Measurements from ENCODE around the gene TENT4B.
"Not testable (repeated sequence)": the region's sequence is repeated elsewhere in the genome, so short reads cannot be mapped to it uniquely, and the experiment has no call there.

TENT4B gene

DNA sequence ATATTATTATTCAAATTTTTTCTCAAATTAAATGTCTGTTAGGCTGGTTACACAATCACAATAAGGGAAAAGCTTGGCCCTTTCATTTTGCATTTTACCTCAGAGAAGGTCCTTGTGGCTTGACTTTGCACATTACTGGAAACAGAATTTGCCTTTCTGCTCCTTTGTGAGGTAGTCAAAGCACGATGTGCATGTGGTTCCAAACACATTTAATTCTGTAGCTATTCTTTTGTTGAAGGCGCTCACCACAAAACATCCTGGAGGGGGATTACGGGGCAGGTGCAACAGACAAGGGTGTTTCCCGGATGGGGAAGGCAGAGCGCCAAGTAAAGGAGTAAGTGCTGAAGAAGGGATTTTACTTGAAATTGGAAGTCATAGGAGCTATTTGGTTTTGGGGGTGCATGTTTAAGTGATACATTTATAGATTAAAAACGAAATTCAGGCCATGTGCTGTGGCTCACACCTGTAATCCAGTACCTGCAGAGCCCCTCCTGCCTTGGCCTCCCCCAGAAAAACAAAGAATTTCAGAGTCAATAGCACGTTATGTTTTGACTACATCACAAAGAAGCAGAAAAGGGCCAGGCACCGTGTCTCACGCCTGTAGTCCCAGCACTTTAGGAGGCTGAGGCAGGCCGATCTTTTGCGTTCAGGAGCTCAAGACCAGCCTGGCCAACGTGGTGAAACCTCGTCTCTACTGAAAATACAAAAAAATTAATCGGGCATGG lies 31.2 kb upstream of the TENT4B start:
- Histone ChIP-seq H3K27ac (no peak overlapping the region), H3K4me3 (ENCODE audit: low read depth in 1 of 2, low read length in 1 of 2) (no peak overlapping the region), H3K36me3 (no peaks in the 10 kb centered on the region), H3K27me3 (no peaks in the 10 kb centered on the region), H3K4me1 (ENCODE audit: control insufficient read depth in 1 of 2, insufficient read depth in 1 of 2, low read depth in 1 of 2, low read length in 1 of 2) (no peaks in the 10 kb centered on the region), H3K9me3 (no peaks in the 10 kb centered on the region)
- TF ChIP-seq, protein P1, sequence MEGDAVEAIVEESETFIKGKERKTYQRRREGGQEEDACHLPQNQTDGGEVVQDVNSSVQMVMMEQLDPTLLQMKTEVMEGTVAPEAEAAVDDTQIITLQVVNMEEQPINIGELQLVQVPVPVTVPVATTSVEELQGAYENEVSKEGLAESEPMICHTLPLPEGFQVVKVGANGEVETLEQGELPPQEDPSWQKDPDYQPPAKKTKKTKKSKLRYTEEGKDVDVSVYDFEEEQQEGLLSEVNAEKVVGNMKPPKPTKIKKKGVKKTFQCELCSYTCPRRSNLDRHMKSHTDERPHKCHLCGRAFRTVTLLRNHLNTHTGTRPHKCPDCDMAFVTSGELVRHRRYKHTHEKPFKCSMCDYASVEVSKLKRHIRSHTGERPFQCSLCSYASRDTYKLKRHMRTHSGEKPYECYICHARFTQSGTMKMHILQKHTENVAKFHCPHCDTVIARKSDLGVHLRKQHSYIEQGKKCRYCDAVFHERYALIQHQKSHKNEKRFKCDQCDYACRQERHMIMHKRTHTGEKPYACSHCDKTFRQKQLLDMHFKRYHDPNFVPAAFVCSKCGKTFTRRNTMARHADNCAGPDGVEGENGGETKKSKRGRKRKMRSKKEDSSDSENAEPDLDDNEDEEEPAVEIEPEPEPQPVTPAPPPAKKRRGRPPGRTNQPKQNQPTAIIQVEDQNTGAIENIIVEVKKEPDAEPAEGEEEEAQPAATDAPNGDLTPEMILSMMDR (IDR thresholded peaks at IDR 0.05) = no peak

- H3K4me3 ChIP-seq (ENCODE audit: low read depth in 1 of 2, low read length in 1 of 2) = no peak overlapping the region
- H3K36me3 ChIP-seq = no peaks in the 10 kb centered on the region
- no peaks in the 10 kb centered on the region for H3K27me3 ChIP-seq
- H3K4me1 ChIP-seq (ENCODE audit: control insufficient read depth in 1 of 2, insufficient read depth in 1 of 2, low read depth in 1 of 2, low read length in 1 of 2) = no peaks in the 10 kb centered on the region
- no peaks in the 10 kb centered on the region for H3K9me3 ChIP-seq
- H3K27ac ChIP-seq = no peak overlapping the region
- TF ChIP-seq, protein P1 (IDR thresholded peaks at IDR 0.05) = no peak
Observed at GRCh38 chr16:50123417-50123816, 29.7 kb upstream of the TENT4B start.

- Histone ChIP-seq H3K9me3 (no peaks in the 10 kb centered on the region), H3K4me3 (ENCODE audit: low read depth in 1 of 2, low read length in 1 of 2) (no peak overlapping the region), H3K36me3 (no peaks in the 10 kb centered on the region), H3K27me3 (no peaks in the 10 kb centered on the region), H3K27ac (no peak overlapping the region), H3K4me1 (ENCODE audit: control insufficient read depth in 1 of 2, insufficient read depth in 1 of 2, low read depth in 1 of 2, low read length in 1 of 2) (no peaks in the 10 kb centered on the region)
- TF ChIP-seq, protein P1 (IDR thresholded peaks at IDR 0.05) = no peak
Observed at GRCh38 chr16:50124769-50125168, 28.3 kb upstream of the TENT4B start.

DNA sequence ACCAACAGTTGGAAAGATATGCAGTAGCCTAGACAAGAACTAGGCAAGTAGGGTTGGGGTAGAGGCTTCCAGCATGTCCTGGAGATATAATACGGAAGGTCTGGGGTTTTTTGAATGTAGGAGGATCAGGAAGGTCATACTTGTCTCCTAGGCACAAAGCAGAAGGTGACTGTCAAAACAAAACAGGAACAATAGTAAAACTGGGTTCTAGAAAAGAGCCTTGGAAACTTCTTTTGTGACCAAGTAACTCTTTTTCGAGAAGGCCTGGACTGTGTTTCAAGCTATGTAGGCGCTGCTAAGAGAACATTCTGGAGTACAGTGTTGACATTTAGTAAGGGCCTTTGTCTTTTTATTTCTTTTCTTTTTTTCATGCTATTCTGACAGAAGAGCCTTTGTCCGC lies 26.9 kb upstream of the TENT4B start:
- Histone ChIP-seq H3K4me3 (ENCODE audit: low read depth in 1 of 2, low read length in 1 of 2) (no peak overlapping the region), H3K9me3 (no peaks in the 10 kb centered on the region), H3K4me1 (ENCODE audit: control insufficient read depth in 1 of 2, insufficient read depth in 1 of 2, low read depth in 1 of 2, low read length in 1 of 2) (no peaks in the 10 kb centered on the region), H3K36me3 (no peaks in the 10 kb centered on the region), H3K27me3 (no peaks in the 10 kb centered on the region), H3K27ac (no peak overlapping the region)
- TF ChIP-seq, protein P1 (IDR thresholded peaks at IDR 0.05) = no peak

GRCh38 chr16:50132571-50132970 lies 20.5 kb upstream of the TENT4B start:
- not testable (repeated sequence) for H3K4me1 ChIP-seq (ENCODE audit: control insufficient read depth in 1 of 2, insufficient read depth in 1 of 2, low read depth in 1 of 2, low read length in 1 of 2); H3K4me3 ChIP-seq (ENCODE audit: low read depth in 1 of 2, low read length in 1 of 2); H3K36me3 ChIP-seq; H3K9me3 ChIP-seq; H3K27ac ChIP-seq; H3K27me3 ChIP-seq

- no peak overlapping the region for H3K4me3 ChIP-seq (ENCODE audit: low read depth in 1 of 2, low read length in 1 of 2)
- peaks cover 0 to 6% of the 10 kb centered on the region in 2 experiments for H3K4me1 ChIP-seq (ENCODE audit: control insufficient read depth in 1 of 2, insufficient read depth in 1 of 2, low read depth in 1 of 2, low read length in 1 of 2)
- no peaks in the 10 kb centered on the region for H3K36me3 ChIP-seq
- H3K27ac ChIP-seq = no peak overlapping the region
- no peaks in the 10 kb centered on the region for H3K27me3 ChIP-seq
- TF ChIP-seq, protein P1 (IDR thresholded peaks at IDR 0.05) = no peak
- no peaks in the 10 kb centered on the region for H3K9me3 ChIP-seq
Observed at GRCh38 chr16:50133214-50133613, 19.9 kb upstream of the TENT4B start.

Measured in neutrophil (primary cell).